VCaP (cell line): ENCODE data around the gene CBFA2T3.

Source experiments
- H3K27ac ChIP-seq: fragments of 450-650 bp; 2 replicates; pipeline ENCODE4 v1.5.1; 2017
- CTCF ChIP-seq: fragments of 450-650 bp; conservative IDR thresholded peaks from 2 replicates; pipeline ENCODE4 v1.5.1; 2017; ENCODE audit warnings: mild to moderate bottlenecking, moderate library complexity

Gene CBFA2T3

GRCh38 chr16:88848557-88848956 is 128.4 kb downstream of the CBFA2T3 start:
- TF ChIP-seq CTCF = no peak
- H3K27ac ChIP-seq = no peak overlapping the region

DNA sequence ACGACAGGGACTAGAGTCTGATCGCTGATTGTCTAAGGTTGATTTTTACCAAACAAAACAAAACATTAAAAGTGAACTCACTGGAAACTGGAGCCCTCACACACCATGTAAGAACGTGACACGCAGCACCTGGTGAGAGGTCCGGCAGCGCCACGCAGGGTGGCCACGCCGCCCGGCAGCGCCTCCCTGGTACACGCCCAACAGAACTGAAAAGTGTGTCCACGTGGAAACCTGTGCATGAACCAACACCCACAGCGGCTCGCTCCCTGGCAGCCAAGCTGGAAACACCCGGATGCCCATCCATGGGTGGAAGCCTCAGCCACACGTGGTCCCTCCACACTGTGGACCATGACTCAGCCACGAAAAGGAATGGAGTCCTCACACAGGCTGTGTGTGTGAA is 129.4 kb downstream of the CBFA2T3 start:
- H3K27ac ChIP-seq = no peak overlapping the region
- TF ChIP-seq CTCF = no peak

DNA sequence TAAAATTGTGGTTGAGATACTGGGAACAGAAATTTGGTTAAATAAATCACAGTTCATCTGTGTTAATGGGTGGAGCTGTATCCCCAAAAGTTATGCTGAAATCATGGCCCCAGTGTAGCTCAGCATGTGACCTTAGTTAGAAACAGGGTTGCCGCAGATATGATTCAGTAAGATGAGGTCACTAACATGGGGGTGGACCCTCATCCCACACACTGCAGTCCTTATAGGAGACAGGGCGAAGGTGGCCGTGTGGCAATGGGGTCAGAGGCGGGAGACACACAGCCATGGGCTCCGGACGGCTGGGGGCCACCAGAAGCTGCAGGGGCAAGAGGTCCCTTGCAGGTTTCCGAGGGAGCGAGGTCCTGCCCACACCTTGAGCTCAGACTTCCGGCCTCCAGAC is 130.9 kb downstream of the CBFA2T3 start:
- TF ChIP-seq CTCF = no peak
- no peak overlapping the region for H3K27ac ChIP-seq

GRCh38 chr16:88844419-88845036 is 132.5 kb downstream of the CBFA2T3 start:
- TF ChIP-seq CTCF = no peak; the same call in 1 of the 2 replicates
- no peak overlapping the region for H3K27ac ChIP-seq

DNA sequence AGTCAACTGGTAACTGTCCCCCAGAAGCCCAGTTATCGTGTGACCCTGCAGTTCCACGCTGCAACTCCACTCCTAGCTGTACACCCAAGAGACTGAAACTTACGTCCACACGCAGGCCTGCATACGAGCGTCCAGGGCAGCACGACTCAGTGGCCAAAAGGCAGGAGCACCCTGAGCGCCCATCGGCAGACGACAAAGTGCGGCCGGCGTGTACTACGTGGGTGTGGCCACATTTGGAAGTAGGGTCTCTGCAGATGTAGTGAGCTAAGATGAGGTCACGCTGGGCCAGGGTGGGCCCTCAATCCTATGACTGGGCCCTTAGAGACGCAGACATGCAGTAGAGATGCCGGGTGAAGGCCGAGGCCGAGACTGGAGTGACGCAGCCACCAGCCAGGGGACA is 133.8 kb downstream of the CBFA2T3 start:
- no peak for TF ChIP-seq CTCF

DNA sequence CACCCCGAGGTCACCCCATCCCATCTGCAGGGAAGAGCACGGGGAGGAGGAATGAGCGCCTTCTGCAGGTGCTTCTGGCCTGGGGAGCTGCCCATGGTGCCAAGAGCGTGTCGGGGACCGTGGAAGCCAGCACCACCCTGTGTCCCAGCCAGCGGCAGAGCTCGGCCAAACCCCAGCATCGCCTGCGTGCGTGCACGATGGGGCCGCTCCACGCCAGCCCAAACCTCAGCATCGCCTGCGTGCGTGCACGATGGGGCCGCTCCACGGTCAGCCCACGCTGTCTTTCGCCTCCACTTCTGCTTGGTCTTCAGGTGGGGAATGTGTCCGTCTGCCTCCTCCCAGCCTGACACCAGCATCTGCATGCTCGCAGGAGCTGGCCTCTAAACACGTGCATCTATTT is 134.2 kb downstream of the CBFA2T3 start:
- no peak for TF ChIP-seq CTCF
- H3K27ac ChIP-seq = no peak overlapping the region

More for the DNA sequence above, 133.8 kb downstream of the CBFA2T3 start:
- no peak overlapping the region for H3K27ac ChIP-seq

DNA sequence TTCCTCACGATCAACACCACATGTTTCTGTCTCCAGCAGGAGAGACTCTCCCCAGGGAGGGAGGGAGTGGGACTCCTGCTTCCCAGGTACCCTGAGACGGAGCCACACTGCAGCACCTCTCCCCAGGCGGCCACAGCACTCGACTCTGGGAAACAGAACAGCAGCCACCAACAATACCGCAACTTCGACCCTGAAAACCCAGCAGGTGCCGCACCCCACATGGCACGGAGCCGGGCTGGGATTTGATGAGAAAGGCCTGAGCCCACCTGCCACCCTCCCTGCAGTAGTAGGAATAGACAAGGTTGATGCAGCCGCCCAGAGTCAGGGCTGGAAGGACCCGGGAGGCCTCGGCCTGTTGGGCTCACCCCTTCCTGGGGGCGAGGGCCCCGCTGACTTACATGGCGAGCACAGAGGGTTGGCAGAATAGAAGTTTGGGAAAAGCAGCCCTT is 134.7 kb downstream of the CBFA2T3 start:
- H3K27ac ChIP-seq = no peak overlapping the region
- no peak for TF ChIP-seq CTCF
